ENCODE results near the gene BRSK2. TPM values are rescaled to one million over a fixed set of nuclear protein-coding genes. Genes with fewer than 3 reads are reported as not detected.
"Not testable (repeated sequence)": the region's sequence is repeated elsewhere in the genome, so short reads cannot be mapped to it uniquely, and the experiment has no call there.

The BRSK2 gene
- total RNA-seq, 1 experiment from 2014 or later = 32.2 TPM

- intact Hi-C loops (cut with micrococcal nuclease; ENCODE audit: unreplicated experiment) = no loop called here
- in situ Hi-C loops (cut with HindIII; ENCODE audit: low pct_unique_long_range_greater_than_20kb, low sequenced_read_pairs) = no loop called here
- H3K4me3 ChIP-seq (ENCODE audit: low read depth in 2 of 2, low read length in 2 of 2) = no peak overlapping the region
- ATAC-seq = peak; percentile 27; the same call in 1 of the 2 replicates
- no peak for DNase-seq (ENCODE audit: low read depth, low spot score)
- peaks cover 26% of the 10 kb centered on the region for H3K4me1 ChIP-seq (ENCODE audit: control insufficient read depth, insufficient read depth, low read length)
- no TSS peak for BruUV-seq (replicated peaks)
- CTCF ChIA-PET = no interaction called here
- POLR2A ChIA-PET = no interaction called here
- H3K9me3 ChIP-seq (ENCODE audit: control insufficient read depth, insufficient read depth, low read depth, low read length) = no peaks in the 10 kb centered on the region
- no peaks in the 10 kb centered on the region for H3K36me3 ChIP-seq (ENCODE audit: control insufficient read depth, insufficient read depth, low read length)
- TF ChIP-seq TCF7L2 (IDR thresholded peaks at IDR 0.05; ENCODE audit: low read depth, low read length) = no peak
- no peak for TF ChIP-seq SIN3A (IDR thresholded peaks at IDR 0.05; ENCODE audit: borderline replicate concordance, insufficient read depth, low read depth, low read length)
- no peak for TF ChIP-seq REST (IDR thresholded peaks at IDR 0.05; ENCODE audit: insufficient read depth in 1 of 2, low read depth in 2 of 2, low read length in 1 of 2)
- TF ChIP-seq, protein P1, sequence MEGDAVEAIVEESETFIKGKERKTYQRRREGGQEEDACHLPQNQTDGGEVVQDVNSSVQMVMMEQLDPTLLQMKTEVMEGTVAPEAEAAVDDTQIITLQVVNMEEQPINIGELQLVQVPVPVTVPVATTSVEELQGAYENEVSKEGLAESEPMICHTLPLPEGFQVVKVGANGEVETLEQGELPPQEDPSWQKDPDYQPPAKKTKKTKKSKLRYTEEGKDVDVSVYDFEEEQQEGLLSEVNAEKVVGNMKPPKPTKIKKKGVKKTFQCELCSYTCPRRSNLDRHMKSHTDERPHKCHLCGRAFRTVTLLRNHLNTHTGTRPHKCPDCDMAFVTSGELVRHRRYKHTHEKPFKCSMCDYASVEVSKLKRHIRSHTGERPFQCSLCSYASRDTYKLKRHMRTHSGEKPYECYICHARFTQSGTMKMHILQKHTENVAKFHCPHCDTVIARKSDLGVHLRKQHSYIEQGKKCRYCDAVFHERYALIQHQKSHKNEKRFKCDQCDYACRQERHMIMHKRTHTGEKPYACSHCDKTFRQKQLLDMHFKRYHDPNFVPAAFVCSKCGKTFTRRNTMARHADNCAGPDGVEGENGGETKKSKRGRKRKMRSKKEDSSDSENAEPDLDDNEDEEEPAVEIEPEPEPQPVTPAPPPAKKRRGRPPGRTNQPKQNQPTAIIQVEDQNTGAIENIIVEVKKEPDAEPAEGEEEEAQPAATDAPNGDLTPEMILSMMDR (IDR thresholded peaks at IDR 0.05) = no peak
- no peak for TF ChIP-seq POLR2AphosphoS5 (IDR thresholded peaks at IDR 0.05; ENCODE audit: low read depth, low read length)
- no peak overlapping the region for H3K27ac ChIP-seq (ENCODE audit: low read length)
- H3K27me3 ChIP-seq (ENCODE audit: control insufficient read depth, insufficient read depth, low read length) = no peaks in the 10 kb centered on the region
These were observed 119.3 kb downstream of the BRSK2 start for GRCh38 chr11:1508986-1509385.

DNA sequence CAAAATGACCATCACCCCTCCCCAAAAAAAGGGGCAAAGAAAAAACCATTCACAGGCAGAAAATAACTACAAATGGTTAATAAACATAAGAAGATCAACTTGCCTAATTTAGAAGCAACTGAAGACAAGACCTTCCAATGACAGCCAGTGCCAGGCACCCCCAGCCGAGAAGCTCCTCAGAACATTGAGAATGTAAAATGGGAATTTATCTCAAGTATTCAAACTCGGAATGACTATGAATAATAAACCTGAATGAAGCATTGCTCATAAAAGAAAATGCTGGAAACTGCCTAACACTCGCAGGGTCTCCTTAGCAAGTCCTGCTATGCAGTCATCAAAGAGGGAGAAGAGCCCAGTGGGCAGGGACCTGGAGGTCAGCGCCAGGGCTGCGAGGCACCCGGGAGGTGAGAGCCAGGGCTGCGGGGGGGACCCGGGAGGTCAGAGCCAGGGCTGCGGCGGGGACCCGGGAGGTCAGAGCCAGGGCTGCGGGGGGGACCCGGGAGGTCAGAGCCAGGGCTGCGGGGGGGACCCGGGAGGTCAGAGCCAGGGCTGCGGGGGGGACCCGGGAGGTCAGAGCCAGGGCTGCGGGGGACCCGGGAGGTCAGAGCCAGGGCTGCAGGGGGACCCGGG lies 120.0 kb downstream of the BRSK2 start:
- POLR2A ChIA-PET = no interaction called here
- H3K36me3 ChIP-seq (ENCODE audit: control insufficient read depth, insufficient read depth, low read length) = no peaks in the 10 kb centered on the region
- H3K4me1 ChIP-seq (ENCODE audit: control insufficient read depth, insufficient read depth, low read length) = peaks cover 26% of the 10 kb centered on the region
- ATAC-seq = no peak
- intact Hi-C loops (cut with micrococcal nuclease; ENCODE audit: unreplicated experiment) (loop anchor here (10.0 kb wide), 2 partner anchors 205 to 305 kb away; partner anchors contain the start of gene TOLLIP), in situ Hi-C loops (cut with HindIII; ENCODE audit: low pct_unique_long_range_greater_than_20kb, low sequenced_read_pairs) (no loop called here)
- no TSS peak for BruUV-seq (replicated peaks)
- no peak overlapping the region for H3K27ac ChIP-seq (ENCODE audit: low read length)
- no peak overlapping the region for H3K4me3 ChIP-seq (ENCODE audit: low read depth in 2 of 2, low read length in 2 of 2)
- CTCF ChIA-PET = no interaction called here
- no peaks in the 10 kb centered on the region for H3K27me3 ChIP-seq (ENCODE audit: control insufficient read depth, insufficient read depth, low read length)
- TF ChIP-seq TCF7L2 (IDR thresholded peaks at IDR 0.05; ENCODE audit: low read depth, low read length) (no peak), SIN3A (IDR thresholded peaks at IDR 0.05; ENCODE audit: borderline replicate concordance, insufficient read depth, low read depth, low read length) (no peak), REST (IDR thresholded peaks at IDR 0.05; ENCODE audit: insufficient read depth in 1 of 2, low read depth in 2 of 2, low read length in 1 of 2) (no peak), POLR2AphosphoS5 (IDR thresholded peaks at IDR 0.05; ENCODE audit: low read depth, low read length) (no peak)
- TF ChIP-seq, protein P1 (IDR thresholded peaks at IDR 0.05) = no peak
- H3K9me3 ChIP-seq (ENCODE audit: control insufficient read depth, insufficient read depth, low read depth, low read length) = no peaks in the 10 kb centered on the region
- no peak for DNase-seq (ENCODE audit: low read depth, low spot score)

GRCh38 chr11:1510351-1510750 lies 120.6 kb downstream of the BRSK2 start:
- H3K27ac ChIP-seq (ENCODE audit: low read length); ATAC-seq; in situ Hi-C loops (cut with HindIII; ENCODE audit: low pct_unique_long_range_greater_than_20kb, low sequenced_read_pairs); BruUV-seq (replicated peaks); H3K4me3 ChIP-seq (ENCODE audit: low read depth in 2 of 2, low read length in 2 of 2); H3K27me3 ChIP-seq (ENCODE audit: control insufficient read depth, insufficient read depth, low read length); POLR2A ChIA-PET; CTCF ChIA-PET; DNase-seq (ENCODE audit: low read depth, low spot score); H3K36me3 ChIP-seq (ENCODE audit: control insufficient read depth, insufficient read depth, low read length); H3K9me3 ChIP-seq (ENCODE audit: control insufficient read depth, insufficient read depth, low read depth, low read length): not testable (repeated sequence)
- peaks cover 31% of the 10 kb centered on the region for H3K4me1 ChIP-seq (ENCODE audit: control insufficient read depth, insufficient read depth, low read length)
- intact Hi-C loops (cut with micrococcal nuclease; ENCODE audit: unreplicated experiment) = loop anchor here (10.0 kb wide), 2 partner anchors 206 to 306 kb away; partner anchors contain the start of gene TOLLIP
